NCI-H146 (cell line): ENCODE data around the gene PLOD3.

Experiments used
- DNase-seq: peaks from one replicate; lab custom pipeline; 2025; lab: John Stamatoyannopoulos, UW

PLOD3 gene

DNA sequence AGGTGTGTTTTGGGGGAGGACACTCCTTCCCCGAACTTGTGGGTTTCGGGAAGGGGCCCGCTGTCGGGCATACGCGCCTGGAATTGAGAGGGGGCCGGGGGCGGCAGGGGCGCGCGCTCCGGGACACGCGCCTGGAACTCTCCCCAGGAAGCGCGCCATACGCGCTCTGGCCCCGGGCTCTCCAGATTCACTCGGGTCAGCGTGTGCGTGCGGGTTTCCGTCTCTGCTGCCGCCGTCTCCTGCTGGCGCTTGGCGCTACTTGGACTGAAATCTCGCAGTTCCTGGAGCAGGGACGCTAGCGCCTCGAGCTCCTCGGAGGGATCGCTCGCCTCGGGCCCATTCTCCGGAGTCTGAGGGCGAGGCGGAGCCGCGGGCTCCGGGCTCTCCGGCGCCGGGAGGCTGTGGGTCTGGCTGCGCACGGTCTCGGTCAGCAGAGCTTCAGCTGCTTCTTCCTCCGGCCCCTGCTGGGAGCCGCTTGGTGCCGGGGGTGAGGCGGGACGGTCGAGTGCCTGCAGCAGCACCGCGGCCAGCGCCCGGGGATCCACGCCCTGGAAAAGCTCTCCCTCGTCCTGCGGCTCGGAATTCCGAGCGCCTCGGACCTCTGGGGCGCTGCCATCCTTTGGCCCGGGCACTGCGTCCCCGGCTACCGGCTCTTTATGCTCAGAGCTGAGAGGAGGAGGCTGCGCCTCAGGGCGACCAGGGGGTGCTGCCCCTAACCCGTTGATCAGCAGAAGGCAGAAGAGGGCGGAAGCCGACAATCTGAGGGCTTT is 53.1 kb downstream of the PLOD3 start:
- DNase-seq, result peak; percentile 73

DNA sequence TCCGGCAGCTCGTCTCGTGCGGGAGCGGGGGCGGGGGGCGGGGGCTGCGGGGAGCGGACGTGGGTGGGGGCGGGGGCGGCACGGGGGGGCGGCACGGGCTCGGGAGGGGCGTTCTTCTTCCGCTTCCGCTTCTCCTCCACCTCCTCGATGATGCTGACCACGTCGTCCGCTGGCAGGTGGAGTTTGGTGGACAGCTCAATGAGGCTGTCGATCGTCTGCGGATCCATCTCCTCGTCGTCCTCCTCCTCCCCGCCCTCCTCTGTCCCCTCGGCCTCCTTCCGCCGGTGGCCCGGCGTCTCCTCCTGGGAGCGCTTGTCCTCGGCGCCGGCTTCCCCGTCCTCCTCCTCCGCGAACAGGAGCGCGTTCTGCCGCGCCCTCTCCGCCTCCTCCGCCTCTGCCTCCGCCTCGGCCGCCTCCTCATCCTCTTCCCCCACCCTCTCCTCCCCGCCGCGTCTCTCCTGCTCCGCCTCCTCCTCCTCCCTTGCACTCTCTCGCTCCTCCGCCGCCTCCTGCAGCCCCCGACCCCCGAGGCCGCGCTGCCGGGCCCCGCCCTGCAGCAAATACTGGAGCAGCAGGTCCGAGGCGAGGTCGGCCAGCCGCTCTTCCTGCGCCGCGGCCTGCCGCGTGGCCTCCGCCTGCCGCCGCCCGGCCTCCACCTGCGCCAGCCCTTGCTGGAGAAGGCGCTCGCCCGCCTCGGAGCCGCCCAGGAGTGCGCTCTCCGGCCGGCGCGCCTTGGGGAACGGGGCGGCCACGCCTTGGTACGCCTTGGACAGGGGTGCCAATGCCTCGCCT is 53.9 kb downstream of the PLOD3 start:
- DNase-seq, result peak; percentile 91

DNA sequence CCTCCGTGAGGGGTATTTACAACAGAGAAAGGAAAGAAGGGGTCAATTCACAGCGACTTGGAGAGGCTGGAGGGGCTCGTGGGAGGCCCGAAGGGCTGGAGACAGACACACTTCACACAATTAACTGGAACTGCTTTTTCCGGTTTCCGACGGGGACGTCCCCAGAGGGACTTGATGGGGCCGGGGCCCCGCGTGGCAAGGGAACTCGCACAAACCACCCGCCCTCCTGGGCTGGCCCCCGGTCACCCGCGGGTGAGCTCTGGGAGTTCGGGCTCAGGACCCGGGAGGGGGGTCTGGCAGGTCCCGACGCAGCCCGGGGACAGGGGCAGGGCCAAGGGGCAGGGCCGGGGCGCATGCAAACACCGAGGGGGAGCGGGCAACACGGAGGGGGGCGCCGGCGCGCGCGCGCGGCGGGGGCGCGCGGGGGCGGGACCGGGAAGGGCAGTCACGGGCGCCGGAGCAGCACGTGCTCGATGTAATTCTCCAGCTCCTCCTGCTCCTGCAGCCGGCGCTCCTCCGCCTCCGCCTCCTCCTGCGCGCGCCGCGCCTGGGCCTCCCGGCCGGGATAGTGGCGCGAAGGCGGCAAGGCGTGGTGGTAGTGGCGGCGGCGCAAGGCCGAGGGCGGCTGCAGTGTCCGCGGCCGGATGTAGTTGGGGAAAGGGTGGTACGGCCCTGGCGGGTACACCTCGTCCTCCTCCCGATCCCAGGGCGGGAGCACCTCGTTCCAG is 54.7 kb downstream of the PLOD3 start:
- peak; percentile 89 for DNase-seq

DNA sequence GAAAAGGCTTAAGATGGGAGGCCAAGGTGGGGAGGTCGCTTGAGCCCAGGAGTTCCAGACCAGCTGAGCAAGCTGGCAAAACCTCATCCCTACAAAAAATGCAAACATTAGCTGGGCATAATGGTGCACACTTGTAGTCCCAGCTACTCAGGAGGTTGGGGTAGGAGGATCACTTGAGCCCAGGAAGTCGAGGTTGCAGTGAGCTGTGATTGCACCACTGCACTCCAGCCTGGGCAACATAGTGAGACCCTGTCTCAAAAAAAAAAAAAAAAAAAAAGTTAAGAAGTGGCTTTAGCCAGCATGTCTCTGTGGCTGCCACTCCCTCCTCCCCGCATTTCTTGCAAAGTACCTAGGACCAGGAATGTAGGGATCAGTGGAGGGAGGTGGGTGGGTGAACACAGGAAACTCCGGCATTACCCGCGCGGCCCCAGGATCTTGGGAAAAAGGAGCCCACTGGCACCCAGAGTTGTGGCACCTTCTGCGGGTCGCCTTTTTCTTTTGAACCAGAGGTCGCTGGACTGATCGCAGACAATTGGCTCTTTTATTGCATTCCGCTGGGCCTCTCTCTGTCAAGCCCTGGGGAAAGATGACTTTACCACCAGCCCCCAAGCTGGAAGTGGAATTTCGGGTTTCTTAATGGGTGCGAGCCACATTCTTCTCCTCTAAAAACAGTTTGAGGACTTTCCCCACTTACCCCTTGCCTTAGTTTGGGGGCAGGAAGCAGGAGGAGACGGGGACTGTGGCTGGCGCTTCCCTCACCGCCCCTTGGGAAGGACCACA is 55.5 kb downstream of the PLOD3 start:
- DNase-seq, result no peak

DNA sequence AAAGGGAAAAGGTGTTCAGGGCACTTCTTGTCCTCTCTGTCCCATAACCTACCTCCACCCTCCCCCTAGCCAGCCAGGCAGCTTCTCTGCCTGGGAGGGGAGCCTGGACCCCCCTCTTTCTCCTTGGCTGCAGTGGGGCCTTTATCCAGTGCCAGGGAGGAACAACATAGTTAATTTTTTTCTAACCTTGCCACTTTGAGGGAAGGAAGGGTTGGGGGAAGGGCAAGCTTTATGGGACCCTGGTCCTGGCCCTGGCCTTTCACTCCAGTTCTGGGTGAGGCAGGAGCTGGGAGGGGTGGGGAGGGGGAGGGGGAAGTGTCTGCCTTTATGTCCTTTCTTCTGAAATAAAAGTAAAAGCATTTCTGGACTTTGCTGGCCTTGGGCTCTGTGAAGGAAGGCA is 56.5 kb downstream of the PLOD3 start:
- no peak for DNase-seq

DNA sequence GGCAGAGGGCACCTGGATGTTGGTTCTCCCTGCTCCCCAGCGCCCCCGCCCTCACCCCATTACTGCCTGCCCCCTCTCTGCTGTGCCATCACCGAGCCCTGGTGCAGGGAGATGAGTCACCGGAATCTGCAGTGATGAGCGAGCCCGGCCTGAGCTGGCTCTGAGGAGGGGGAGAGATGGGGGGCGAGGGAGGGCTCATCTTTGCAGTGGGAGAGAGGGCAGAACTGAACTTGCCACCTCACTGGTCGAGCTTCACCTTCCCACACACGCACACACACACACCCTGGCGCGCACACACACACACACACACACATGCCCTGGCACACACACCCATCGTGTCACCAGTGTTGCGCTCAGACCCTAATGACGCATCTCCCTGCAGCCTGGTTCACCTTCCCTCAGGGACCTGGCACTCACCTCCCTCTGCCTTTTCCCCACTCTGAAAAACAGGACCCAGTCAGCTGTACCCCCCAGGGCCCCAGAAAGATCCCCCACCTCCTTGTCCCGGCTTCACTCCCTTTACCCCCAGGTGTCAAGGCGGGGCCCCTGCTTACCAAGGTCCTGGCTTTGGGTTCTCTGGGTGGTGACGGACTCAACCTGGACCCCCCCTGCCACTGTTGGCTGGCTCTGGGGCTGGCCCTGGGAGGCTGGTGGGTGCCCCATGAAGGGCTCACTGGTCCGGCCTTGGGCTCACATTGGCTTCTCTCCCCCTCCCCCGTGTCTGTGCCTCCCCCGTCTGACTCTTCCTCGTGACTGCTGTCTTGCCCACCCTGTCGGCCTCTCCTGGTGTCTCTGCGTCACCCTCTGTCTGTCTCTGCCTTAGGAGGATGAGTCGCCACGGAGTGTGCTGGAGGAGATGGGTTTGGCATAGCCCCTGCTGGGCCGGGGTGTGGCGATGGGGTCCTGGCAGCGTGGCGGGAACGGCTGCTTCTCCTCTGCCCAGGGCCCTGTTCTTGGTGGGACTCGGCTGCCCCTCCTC is 57.4 kb downstream of the PLOD3 start:
- no peak for DNase-seq

DNA sequence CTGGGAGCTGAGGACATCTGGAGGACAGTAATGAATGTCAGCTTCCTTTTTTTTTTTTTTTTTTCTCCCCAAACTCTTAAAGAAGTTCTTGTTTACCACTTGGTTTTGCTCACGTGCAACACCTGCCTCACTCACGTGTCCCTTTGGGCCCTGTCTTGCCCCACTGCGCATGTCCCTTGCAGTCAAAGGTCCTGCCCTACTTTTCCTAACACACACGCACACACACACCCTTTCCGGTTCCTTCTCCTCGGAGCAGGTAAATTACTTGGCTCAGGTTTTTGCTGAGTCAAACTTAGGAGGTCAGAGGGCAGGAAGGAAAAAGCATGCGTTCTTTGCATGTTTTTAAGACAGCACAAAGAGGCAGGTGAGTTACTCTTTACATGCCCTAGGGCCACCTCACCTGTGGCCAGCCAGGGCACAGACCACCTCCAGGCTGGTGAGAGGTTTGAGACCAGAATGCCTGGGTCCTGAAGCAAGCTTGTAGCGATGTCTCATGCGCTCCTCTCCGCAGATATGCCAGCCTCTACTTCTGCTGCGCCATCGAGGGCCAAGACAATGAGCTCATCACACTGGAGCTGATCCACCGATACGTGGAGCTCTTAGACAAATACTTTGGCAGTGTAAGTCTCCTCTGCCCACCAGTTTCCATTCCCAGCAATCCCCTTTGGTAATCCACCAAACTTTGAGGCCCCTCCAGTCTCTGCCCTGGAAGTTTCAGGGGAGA is 60.4 kb downstream of the PLOD3 start:
- no peak for DNase-seq

DNA sequence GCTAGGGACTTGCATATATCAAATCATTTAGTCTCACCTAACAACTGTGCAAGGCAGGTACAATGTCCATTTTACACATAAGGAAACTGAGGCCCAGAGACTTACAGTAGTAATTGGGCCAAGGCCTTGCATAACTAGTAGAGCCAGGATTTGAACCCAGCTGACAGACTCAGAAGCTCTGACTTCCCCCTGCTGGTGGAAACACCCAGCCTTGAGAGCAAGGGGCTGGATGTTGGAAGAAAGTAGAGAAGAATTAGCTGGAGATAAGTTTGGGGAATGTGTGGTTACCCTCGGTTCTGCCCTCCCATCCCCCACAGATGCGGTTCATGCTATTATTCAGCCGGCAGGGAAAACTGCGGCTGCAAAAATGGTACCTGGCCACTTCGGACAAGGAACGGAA is 61.1 kb downstream of the PLOD3 start:
- DNase-seq, result no peak
